Neural cell (in vitro differentiated cells): ENCODE measurements around the gene RBM20. TPM values are rescaled to one million over a fixed set of nuclear protein-coding genes. Genes with fewer than 3 reads are reported as not detected.

ENCODE experiments used
- H2AFZ ChIP-seq: fragments of 200-600, 300-800 bp; sonication (generic), shearing (Covaris generic); 2 replicates; pipeline ENCODE4 v1.6.0; 2014; ENCODE audit warnings: low read depth, mild to moderate bottlenecking, antibody characterized with exemption, low read length, moderate library complexity
- H3F3A ChIP-seq: fragments of 200-600 bp; shearing (Covaris generic); 2 replicates; pipeline ENCODE4 v1.6.1; 2016; ENCODE audit warnings: mild to moderate bottlenecking, moderate library complexity, mixed read lengths, antibody characterized with exemption, low read length; ENCODE audit not compliant: insufficient read depth, poor library complexity, severe bottlenecking
- H3K27ac ChIP-seq: fragments of 200-600, 300-800 bp; sonication (generic), shearing (Covaris generic); 2 replicates; pipeline ENCODE4 v1.5.1; 2014; ENCODE audit warnings: mild to moderate bottlenecking, low read length, moderate library complexity
- H3K27me3 ChIP-seq: fragments of 300-800, 200-600 bp; sonication (generic), shearing (Covaris generic); 2 replicates; pipeline ENCODE4 v1.6.0; 2014; ENCODE audit warnings: mild to moderate bottlenecking, low read depth, low read length, moderate library complexity; ENCODE audit not compliant: insufficient read depth
- H3K36me3 ChIP-seq: fragments of 300-800, 200-600 bp; sonication (generic), shearing (Covaris generic); 2 replicates; pipeline ENCODE4 v1.5.1; 2014; ENCODE audit warnings: mild to moderate bottlenecking, antibody characterized with exemption, low read length, moderate library complexity; ENCODE audit not compliant: insufficient read depth
- H3K4me2 ChIP-seq: fragments of 300-800, 200-600 bp; sonication (generic), shearing (Covaris generic); 2 replicates; pipeline ENCODE4 v1.6.0; 2014; ENCODE audit warnings: mild to moderate bottlenecking, low read length
- H3K4me3 ChIP-seq: fragments of 300-800, 200-600 bp; sonication (generic), shearing (Covaris generic); 2 replicates; pipeline ENCODE4 v1.5.1; 2014; ENCODE audit warnings: mild to moderate bottlenecking, low read length, moderate library complexity
- H3K79me2 ChIP-seq: fragments of 200-600 bp; shearing (Covaris generic); replicated peaks from 2 replicates; pipeline ENCODE4 v1.6.0; 2014; ENCODE audit warnings: mild to moderate bottlenecking, low read length, moderate library complexity; ENCODE audit not compliant: insufficient read depth
- H3K9ac ChIP-seq: fragments of 300-800, 200-600 bp; sonication (generic), shearing (Covaris generic); 2 replicates; pipeline ENCODE4 v1.6.1; 2016; ENCODE audit warnings: mild to moderate bottlenecking, low read length, mixed read lengths
- H3K9me2 ChIP-seq: fragments of 200-600 bp; shearing (Covaris generic); 2 replicates; pipeline ENCODE4 v1.6.1; 2016; ENCODE audit warnings: mild to moderate bottlenecking, low read length, mixed read lengths; ENCODE audit not compliant: insufficient read depth
- H3K9me3 ChIP-seq: fragments of 200-600, 300-800 bp; sonication (generic), shearing (Covaris generic); 2 replicates; pipeline ENCODE4 v1.6.1; 2016; ENCODE audit warnings: mild to moderate bottlenecking, mixed run types, low read length, moderate library complexity, mixed read lengths
- H4K20me1 ChIP-seq: fragments of 200-600 bp; shearing (Covaris generic); 2 replicates; pipeline ENCODE4 v1.6.1; 2016; ENCODE audit warnings: mild to moderate bottlenecking, mixed run types; ENCODE audit not compliant: insufficient read depth
- EP300 ChIP-seq: fragments of 450-650 bp; conservative IDR thresholded peaks from 2 replicates; pipeline ENCODE4 v1.6.1; 2014; ENCODE audit warnings: antibody characterized with exemption, mild to moderate bottlenecking, moderate library complexity; ENCODE audit not compliant: poor library complexity, severe bottlenecking
- EZH2 ChIP-seq: fragments of 200-600, 300-800 bp; shearing (Covaris generic), sonication (generic); IDR thresholded peaks from 2 replicates; pipeline ENCODE4 v1.6.1; 2014; ENCODE audit warnings: antibody characterized with exemption, low read length, borderline replicate concordance, mild to moderate bottlenecking; ENCODE audit not compliant: insufficient read depth, poor library complexity, severe bottlenecking
- MXI1 ChIP-seq: fragments of 450-650 bp; conservative IDR thresholded peaks from 2 replicates; pipeline ENCODE4 v1.6.1; 2014; ENCODE audit warnings: antibody characterized with exemption, mild to moderate bottlenecking; ENCODE audit not compliant: poor library complexity, severe bottlenecking
- POLR2AphosphoS5 ChIP-seq: IDR thresholded peaks from 2 replicates; pipeline ENCODE4 v1.6.1; 2012
- RAD21 ChIP-seq: fragments of 450-650 bp; conservative IDR thresholded peaks from 2 replicates; pipeline ENCODE4 v1.6.1; 2014; ENCODE audit warnings: antibody characterized with exemption, mild to moderate bottlenecking, moderate library complexity
- SMC3 ChIP-seq: fragments of 450-650 bp; conservative IDR thresholded peaks from 2 replicates; pipeline ENCODE4 v1.6.1; 2014; ENCODE audit warnings: antibody characterized with exemption, mild to moderate bottlenecking, moderate library complexity; ENCODE audit not compliant: poor library complexity
- TAF1 ChIP-seq: IDR thresholded peaks from 2 replicates; pipeline ENCODE4 v1.6.1; 2012; ENCODE audit warnings: low read depth
- polyA plus RNA-seq: library from polyadenylated mRNA; depleted of rRNA; stranded (reverse); fragments of >200 nt; gene quantifications from 2 replicates; pipeline ENCODE4 v1.2.3, GENCODE V29; 2014
- TF ChIP-seq, protein P1 (sequence below): IDR thresholded peaks from 2 replicates; pipeline ENCODE4 v1.6.1; 2012; ENCODE audit warnings: borderline replicate concordance
- TF ChIP-seq, protein P2 (sequence below): fragments of 450-650 bp; IDR thresholded peaks from 2 replicates; pipeline ENCODE4 v1.5.1; 2014; ENCODE audit warnings: antibody characterized with exemption, mild to moderate bottlenecking, moderate library complexity; ENCODE audit not compliant: poor library complexity, severe bottlenecking

RBM20 gene
- polyA plus RNA-seq, 1 donor from 2014 or later = 0.07 TPM

DNA sequence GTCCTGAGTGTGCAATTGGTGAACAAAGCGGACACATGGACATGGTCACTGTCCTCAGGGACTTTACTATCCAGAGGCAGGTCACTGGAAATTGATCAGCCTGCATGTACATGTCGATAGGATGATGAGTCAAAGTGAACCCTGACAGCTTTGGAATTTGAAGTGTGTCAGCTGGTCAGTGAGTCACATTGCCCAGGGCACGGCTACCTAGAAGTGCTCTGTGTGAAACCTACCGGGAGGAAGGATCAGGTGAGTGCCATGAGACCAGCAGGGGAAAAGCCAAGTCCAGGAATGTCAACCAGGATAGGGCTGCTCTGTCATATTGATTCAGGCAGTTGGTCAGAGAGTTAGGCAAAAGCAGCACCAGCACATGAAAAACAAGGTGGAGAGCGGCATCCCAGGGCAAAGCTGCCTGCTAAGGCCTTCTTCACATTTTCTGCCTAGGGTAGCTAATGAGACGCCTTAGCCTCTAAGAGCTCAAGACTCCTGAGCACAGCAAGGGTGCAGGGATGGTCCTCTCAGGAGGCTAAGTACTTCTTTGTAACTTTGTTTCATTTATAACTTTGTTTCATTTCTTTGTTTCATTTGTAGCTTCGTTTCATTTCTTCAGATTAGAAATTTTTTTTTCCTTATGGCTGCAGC is 208.2 kb downstream of the RBM20 start:
- Histone ChIP-seq H3K4me3 (no peak overlapping the region), H3K9me3 (no peaks in the 10 kb centered on the region), H3K27me3 (no peaks in the 10 kb centered on the region), H4K20me1 (no peaks in the 10 kb centered on the region), H3K4me2 (no peak overlapping the region), H3K9ac (no peak overlapping the region), H3K9me2 (no peaks in the 10 kb centered on the region), H2AFZ (no peak overlapping the region), H3K36me3 (no peaks in the 10 kb centered on the region), H3K79me2 (no peaks in the 10 kb centered on the region), H3K27ac (no peak overlapping the region), H3F3A (no peaks in the 10 kb centered on the region)
- TF ChIP-seq MXI1 = no peak
- TF ChIP-seq, protein P1, sequence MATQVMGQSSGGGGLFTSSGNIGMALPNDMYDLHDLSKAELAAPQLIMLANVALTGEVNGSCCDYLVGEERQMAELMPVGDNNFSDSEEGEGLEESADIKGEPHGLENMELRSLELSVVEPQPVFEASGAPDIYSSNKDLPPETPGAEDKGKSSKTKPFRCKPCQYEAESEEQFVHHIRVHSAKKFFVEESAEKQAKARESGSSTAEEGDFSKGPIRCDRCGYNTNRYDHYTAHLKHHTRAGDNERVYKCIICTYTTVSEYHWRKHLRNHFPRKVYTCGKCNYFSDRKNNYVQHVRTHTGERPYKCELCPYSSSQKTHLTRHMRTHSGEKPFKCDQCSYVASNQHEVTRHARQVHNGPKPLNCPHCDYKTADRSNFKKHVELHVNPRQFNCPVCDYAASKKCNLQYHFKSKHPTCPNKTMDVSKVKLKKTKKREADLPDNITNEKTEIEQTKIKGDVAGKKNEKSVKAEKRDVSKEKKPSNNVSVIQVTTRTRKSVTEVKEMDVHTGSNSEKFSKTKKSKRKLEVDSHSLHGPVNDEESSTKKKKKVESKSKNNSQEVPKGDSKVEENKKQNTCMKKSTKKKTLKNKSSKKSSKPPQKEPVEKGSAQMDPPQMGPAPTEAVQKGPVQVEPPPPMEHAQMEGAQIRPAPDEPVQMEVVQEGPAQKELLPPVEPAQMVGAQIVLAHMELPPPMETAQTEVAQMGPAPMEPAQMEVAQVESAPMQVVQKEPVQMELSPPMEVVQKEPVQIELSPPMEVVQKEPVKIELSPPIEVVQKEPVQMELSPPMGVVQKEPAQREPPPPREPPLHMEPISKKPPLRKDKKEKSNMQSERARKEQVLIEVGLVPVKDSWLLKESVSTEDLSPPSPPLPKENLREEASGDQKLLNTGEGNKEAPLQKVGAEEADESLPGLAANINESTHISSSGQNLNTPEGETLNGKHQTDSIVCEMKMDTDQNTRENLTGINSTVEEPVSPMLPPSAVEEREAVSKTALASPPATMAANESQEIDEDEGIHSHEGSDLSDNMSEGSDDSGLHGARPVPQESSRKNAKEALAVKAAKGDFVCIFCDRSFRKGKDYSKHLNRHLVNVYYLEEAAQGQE = no peak
- TF ChIP-seq POLR2AphosphoS5 = no peak

DNA sequence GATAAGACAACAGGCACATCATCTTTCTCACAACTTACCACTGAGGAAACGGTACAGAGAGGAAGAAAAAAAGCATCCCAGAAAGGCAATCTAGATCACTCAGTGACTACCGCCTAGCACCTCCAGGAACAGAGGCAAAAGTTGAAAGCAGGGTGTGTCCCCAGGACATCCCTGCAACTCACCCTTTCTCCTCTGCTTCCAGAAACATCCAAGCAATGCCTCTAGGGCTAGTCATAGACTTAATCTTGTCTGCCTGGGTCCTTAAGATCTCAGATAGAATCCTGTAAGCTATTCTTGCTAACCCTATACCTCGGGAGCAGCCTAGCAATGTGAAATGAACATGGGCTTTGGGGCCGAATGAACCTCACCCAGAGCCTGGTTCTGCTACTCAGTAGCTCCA is 208.8 kb downstream of the RBM20 start:
- no peaks in the 10 kb centered on the region for H4K20me1 ChIP-seq
- H3K27ac ChIP-seq = no peak overlapping the region
- H3K9ac ChIP-seq = no peak overlapping the region
- H3F3A ChIP-seq = no peaks in the 10 kb centered on the region
- H3K9me3 ChIP-seq = no peaks in the 10 kb centered on the region
- H3K9me2 ChIP-seq = no peaks in the 10 kb centered on the region
- H3K4me3 ChIP-seq = no peak overlapping the region
- H3K79me2 ChIP-seq = no peaks in the 10 kb centered on the region
- no peak overlapping the region for H3K4me2 ChIP-seq
- TF ChIP-seq, protein P2, sequence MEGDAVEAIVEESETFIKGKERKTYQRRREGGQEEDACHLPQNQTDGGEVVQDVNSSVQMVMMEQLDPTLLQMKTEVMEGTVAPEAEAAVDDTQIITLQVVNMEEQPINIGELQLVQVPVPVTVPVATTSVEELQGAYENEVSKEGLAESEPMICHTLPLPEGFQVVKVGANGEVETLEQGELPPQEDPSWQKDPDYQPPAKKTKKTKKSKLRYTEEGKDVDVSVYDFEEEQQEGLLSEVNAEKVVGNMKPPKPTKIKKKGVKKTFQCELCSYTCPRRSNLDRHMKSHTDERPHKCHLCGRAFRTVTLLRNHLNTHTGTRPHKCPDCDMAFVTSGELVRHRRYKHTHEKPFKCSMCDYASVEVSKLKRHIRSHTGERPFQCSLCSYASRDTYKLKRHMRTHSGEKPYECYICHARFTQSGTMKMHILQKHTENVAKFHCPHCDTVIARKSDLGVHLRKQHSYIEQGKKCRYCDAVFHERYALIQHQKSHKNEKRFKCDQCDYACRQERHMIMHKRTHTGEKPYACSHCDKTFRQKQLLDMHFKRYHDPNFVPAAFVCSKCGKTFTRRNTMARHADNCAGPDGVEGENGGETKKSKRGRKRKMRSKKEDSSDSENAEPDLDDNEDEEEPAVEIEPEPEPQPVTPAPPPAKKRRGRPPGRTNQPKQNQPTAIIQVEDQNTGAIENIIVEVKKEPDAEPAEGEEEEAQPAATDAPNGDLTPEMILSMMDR = no peak
- no peak for TF ChIP-seq SMC3
- TF ChIP-seq, protein P1 = no peak
- TF ChIP-seq RAD21 = no peak
- no peak for TF ChIP-seq EZH2
- TF ChIP-seq TAF1 = no peak
- no peak for TF ChIP-seq MXI1
- no peak for TF ChIP-seq EP300
- no peak for TF ChIP-seq POLR2AphosphoS5
- H3K27me3 ChIP-seq = no peaks in the 10 kb centered on the region
- H3K36me3 ChIP-seq = no peaks in the 10 kb centered on the region
- H2AFZ ChIP-seq = no peak overlapping the region
